Lung (tissue), 12 donors: ENCODE data around the gene SLC7A8. TPM values are rescaled to one million over a fixed set of nuclear protein-coding genes. Genes with fewer than 3 reads are reported as not detected.
A peak's percentile ranks its signal among the peaks of the same experiment; 100 is the strongest.

Experiments used
- ATAC-seq: fragments of 200-7000 bp; cut with Tn5 transposase; one replicate; pipeline ENCODE4 v1.9.1; 2020; ENCODE audit warnings: moderate number of reproducible peaks; ENCODE audit not compliant: insufficient read depth, low FRiP score
- DNase-seq, 3 donors: peaks; one replicate each; pipeline ENCODE4 v3.0.0-alpha.2; 2013 to 2017
- H3K27ac ChIP-seq, 2 donors: one replicate each; pipeline ENCODE4 v1.5.1; 2013; ENCODE audit warnings: mild to moderate bottlenecking in 2 of 2, moderate library complexity in 2 of 2, control low read depth in 1 of 2, inconsistent platforms in 1 of 2, low read depth in 1 of 2, low read length in 1 of 2
- H3K27me3 ChIP-seq, 3 donors: one replicate each; pipeline ENCODE4 v1.5.1; 2013; ENCODE audit warnings: low read length in 2 of 3; ENCODE audit not compliant: control insufficient read depth in 3 of 3, insufficient read depth in 3 of 3
- H3K36me3 ChIP-seq, 4 donors: one replicate each; pipeline ENCODE4 v1.5.1; 2013; ENCODE audit warnings: low read length in 4 of 4, mild to moderate bottlenecking in 1 of 4, moderate library complexity in 1 of 4; ENCODE audit not compliant: control insufficient read depth in 4 of 4, insufficient read depth in 4 of 4
- H3K4me1 ChIP-seq, 5 donors: one replicate each; pipeline ENCODE4 v1.5.1; 2013; ENCODE audit warnings: low read length in 5 of 5, mild to moderate bottlenecking in 2 of 5, moderate library complexity in 1 of 5; ENCODE audit not compliant: control insufficient read depth in 5 of 5, insufficient read depth in 5 of 5
- H3K4me3 ChIP-seq: one replicate; pipeline ENCODE4 v1.5.1; 2013; ENCODE audit warnings: mild to moderate bottlenecking, control low read depth, moderate library complexity
- H3K9ac ChIP-seq, 2 donors: one replicate each; pipeline ENCODE4 v1.5.1; 2013; ENCODE audit warnings: low read length in 2 of 2, control low read depth in 1 of 2; ENCODE audit not compliant: insufficient read depth in 1 of 2
- H3K9me3 ChIP-seq, 4 donors: one replicate each; pipeline ENCODE4 v1.5.1; 2013; ENCODE audit warnings: low read length in 3 of 4, mild to moderate bottlenecking in 1 of 4, moderate library complexity in 1 of 4; ENCODE audit not compliant: control insufficient read depth in 4 of 4, insufficient read depth in 3 of 4
- WGBS, 2 donors: extraction: QIAGEN DNeasy Blood & Tissue Kit; methylation state at CpG; one replicate each; pipeline ENCODE4 v1.1.7; 2013; 5-methylcytosine and 5-hydroxymethylcytosine counted together
- polyA plus RNA-seq, 2 donors: library from polyadenylated mRNA; stranded (reverse); fragments of 200-250 nt; gene quantifications; one replicate each; pipeline ENCODE4 v1.2.1, GENCODE V29; 2013
- total RNA-seq, 2 donors: library from RNA; depleted of rRNA in 1 of 2; stranded (reverse); fragments of >200 nt in 1 of 2; gene quantifications; one replicate each; pipeline ENCODE4 v1.2.1, GENCODE V29; 2014 to 2021
- TF ChIP-seq, protein P1 (sequence below): IDR thresholded peaks from 2 replicates; pipeline ENCODE4 v1.5.1; 2012; ENCODE audit warnings: mild to moderate bottlenecking; ENCODE audit errors: control extremely low read depth, extremely low read depth
- donor health status: control.
- donor health status: control.
- donor health status: Bipolar disorder and iron deficiency.
- donor health status: healthy.
- donor health status: DM: yes; HTN: yes; CAD: no.

Gene SLC7A8
- total and polyA plus RNA-seq, 4 donors: 28.1 to 74.0 (median 41.9) TPM

DNA sequence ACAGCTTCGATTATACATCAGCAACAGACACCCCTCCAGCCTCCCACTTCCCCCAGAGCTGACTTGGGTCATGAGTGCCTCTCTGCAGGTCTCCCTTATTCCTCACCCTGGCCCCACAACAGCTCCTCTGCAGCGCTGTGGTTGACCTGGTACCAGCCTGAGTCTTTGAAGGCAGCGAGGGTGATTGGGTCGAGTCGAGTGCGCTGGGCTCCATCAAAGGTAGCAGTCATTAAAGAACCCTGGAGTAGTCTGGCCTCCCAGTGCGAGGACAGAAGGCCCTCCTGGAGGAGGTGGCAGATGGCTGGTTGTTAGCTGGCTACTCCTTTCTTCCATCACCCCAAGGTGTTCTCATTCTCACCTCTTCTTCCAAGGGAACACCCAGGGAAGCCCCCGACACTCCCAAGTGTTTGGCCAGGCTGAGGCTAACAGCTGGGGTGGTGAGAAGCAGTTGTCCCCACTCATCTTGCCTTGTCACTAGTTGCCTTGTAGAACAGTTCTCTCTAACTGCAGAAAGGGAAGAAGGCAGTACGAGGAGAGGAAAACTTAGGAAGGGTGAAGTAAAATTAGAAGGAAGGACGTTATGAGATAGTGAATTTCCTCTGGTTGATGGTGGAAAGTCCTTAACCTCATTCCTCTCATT lies 81.4 kb downstream of the SLC7A8 start:
- TF ChIP-seq, protein P1, sequence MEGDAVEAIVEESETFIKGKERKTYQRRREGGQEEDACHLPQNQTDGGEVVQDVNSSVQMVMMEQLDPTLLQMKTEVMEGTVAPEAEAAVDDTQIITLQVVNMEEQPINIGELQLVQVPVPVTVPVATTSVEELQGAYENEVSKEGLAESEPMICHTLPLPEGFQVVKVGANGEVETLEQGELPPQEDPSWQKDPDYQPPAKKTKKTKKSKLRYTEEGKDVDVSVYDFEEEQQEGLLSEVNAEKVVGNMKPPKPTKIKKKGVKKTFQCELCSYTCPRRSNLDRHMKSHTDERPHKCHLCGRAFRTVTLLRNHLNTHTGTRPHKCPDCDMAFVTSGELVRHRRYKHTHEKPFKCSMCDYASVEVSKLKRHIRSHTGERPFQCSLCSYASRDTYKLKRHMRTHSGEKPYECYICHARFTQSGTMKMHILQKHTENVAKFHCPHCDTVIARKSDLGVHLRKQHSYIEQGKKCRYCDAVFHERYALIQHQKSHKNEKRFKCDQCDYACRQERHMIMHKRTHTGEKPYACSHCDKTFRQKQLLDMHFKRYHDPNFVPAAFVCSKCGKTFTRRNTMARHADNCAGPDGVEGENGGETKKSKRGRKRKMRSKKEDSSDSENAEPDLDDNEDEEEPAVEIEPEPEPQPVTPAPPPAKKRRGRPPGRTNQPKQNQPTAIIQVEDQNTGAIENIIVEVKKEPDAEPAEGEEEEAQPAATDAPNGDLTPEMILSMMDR: no peak

DNA sequence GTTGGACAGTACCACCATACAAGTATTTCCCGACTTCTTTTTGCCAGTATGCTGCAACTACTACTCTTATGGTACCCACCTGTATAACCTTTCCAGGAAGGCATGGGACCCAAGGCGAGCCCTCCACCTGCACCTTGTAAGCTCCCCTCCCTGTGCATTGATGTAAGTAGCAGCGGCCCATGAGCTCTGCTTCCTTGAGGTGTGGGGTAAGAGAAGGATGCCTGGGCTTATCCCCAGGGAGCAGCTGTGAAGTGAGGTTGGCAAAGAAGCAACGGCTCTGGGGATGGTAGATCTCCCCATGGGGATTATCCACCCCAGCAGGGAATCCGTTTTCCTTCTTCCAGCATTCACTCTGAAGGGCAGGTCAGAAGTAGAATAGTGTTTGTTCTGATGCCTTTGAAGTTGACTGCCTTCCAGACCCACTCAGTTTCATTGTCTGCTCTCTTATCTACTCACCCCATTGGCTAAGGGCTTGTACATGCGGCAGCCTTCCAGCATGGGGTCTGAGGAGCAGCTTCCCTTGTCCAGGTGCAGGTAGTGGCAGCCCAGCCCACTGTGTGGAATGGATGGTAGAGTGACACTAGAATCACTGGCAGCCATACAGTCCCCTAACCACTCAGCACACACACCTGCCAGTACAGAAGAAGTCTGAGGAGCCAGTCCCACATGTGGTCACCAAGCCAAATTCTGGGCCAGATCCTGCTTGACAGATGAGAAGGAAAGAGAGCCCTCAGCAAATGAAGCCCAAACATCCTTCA lies 82.1 kb downstream of the SLC7A8 start:
- DNase-seq (no peak), ATAC-seq (no peak)
- TF ChIP-seq, protein P1: no peak
- no peak overlapping the region for H3K4me3 ChIP-seq
- 87% methylated on average over 6 of the region's 6 CpGs for WGBS, 2 donors
- no peaks in the 10 kb centered on the region for H3K27me3 ChIP-seq
- H3K36me3 ChIP-seq: peaks cover 5 to 17% (median 12%) of the 10 kb centered on the region in 4 donors
- no peak overlapping the region for H3K9ac ChIP-seq
- no peaks in the 10 kb centered on the region for H3K9me3 ChIP-seq
- H3K27ac ChIP-seq: no peak overlapping the region
- peaks cover 0 to 20% (median 0%) of the 10 kb centered on the region in 5 donors for H3K4me1 ChIP-seq

More for the DNA sequence above, 81.4 kb downstream of the SLC7A8 start:
- 67 to 76% methylated on average over 10 of the region's 10 CpGs for WGBS, 2 donors
- Histone ChIP-seq H3K4me3 (no peak overlapping the region), H3K9ac (no peak overlapping the region), H3K27me3 (no peaks in the 10 kb centered on the region), H3K36me3 (peaks cover 5 to 17% (median 12%) of the 10 kb centered on the region in 4 donors), H3K4me1 (peaks cover 0 to 13% (median 0%) of the 10 kb centered on the region in 5 donors), H3K9me3 (no peaks in the 10 kb centered on the region), H3K27ac (no peak overlapping the region)
- ATAC-seq (no peak), DNase-seq (no peak)

- H3K9ac ChIP-seq: no peak overlapping the region
- no peaks in the 10 kb centered on the region for H3K27me3 ChIP-seq
- WGBS, 2 donors: 72 to 84% methylated on average over 10 of the region's 10 CpGs
- peaks cover 5 to 18% (median 14%) of the 10 kb centered on the region in 4 donors for H3K36me3 ChIP-seq
- H3K4me1 ChIP-seq: peaks cover 0 to 13% (median 0%) of the 10 kb centered on the region in 5 donors
- peak overlapping the region in 1 of 2 donors; percentile 71 for H3K27ac ChIP-seq
- no peaks in the 10 kb centered on the region for H3K9me3 ChIP-seq
- TF ChIP-seq, protein P1: no peak
- ATAC-seq (no peak), DNase-seq (no peak)
- H3K4me3 ChIP-seq: no peak overlapping the region
These were observed 84.1 kb downstream of the SLC7A8 start for GRCh38 chr14:23099212-23099861.
